HG03575 (cell line): ENCODE measurements around the gene CALB2.
"Not testable (repeated sequence)": the region's sequence is repeated elsewhere in the genome, so short reads cannot be mapped to it uniquely, and the experiment has no call there.

ENCODE experiments used
- ATAC-seq: cut with Tn5 transposase; IDR thresholded peaks from one replicate; pipeline ENCODE4 v1.9.1; 2021; ENCODE audit not compliant: unreplicated experiment, insufficient number of reproducible peaks, low FRiP score; ENCODE audit errors: extremely low read depth

The CALB2 gene

GRCh38 chr16:71358464-71358998, at the start of gene CALB2:
Gene CALB2, plus strand, starts transcription at chr16:71358723. Its CDS starts 70 bp downstream, at chr16:71358793.
- no peak for ATAC-seq

- no peak for ATAC-seq
Measured at GRCh38 chr16:71311553-71312158, 46.9 kb upstream of the CALB2 start.

- ATAC-seq, result not testable (repeated sequence)
Measured at GRCh38 chr16:71313591-71313990, 44.9 kb upstream of the CALB2 start.

GRCh38 chr16:71315269-71315668, 43.3 kb upstream of the CALB2 start:
- ATAC-seq, result no peak

GRCh38 chr16:71319999-71320398, 38.5 kb upstream of the CALB2 start:
- ATAC-seq, result no peak

- ATAC-seq, result no peak
Measured at GRCh38 chr16:71327720-71328119, 30.8 kb upstream of the CALB2 start.

- ATAC-seq, result no peak
Measured at GRCh38 chr16:71328151-71328550, 30.4 kb upstream of the CALB2 start.

GRCh38 chr16:71337631-71338030, 20.9 kb upstream of the CALB2 start:
- ATAC-seq, result no peak

- ATAC-seq, result no peak
Measured at GRCh38 chr16:71338193-71338592, 20.3 kb upstream of the CALB2 start.

GRCh38 chr16:71338632-71339031, 19.9 kb upstream of the CALB2 start:
- no peak for ATAC-seq

GRCh38 chr16:71339236-71340171, 19.0 kb upstream of the CALB2 start:
- ATAC-seq, result no peak

GRCh38 chr16:71340406-71340805, 18.1 kb upstream of the CALB2 start:
- ATAC-seq, result no peak

- no peak for ATAC-seq
Measured at GRCh38 chr16:71341881-71342280, 16.6 kb upstream of the CALB2 start.

- no peak for ATAC-seq
Measured at GRCh38 chr16:71343078-71343477, 15.4 kb upstream of the CALB2 start.

GRCh38 chr16:71344315-71344905, 14.1 kb upstream of the CALB2 start:
- no peak for ATAC-seq

GRCh38 chr16:71345031-71345430, 13.5 kb upstream of the CALB2 start:
- no peak for ATAC-seq

- ATAC-seq, result no peak
Measured at GRCh38 chr16:71347146-71347545, 11.4 kb upstream of the CALB2 start.

GRCh38 chr16:71348262-71349085, 10.0 kb upstream of the CALB2 start:
- ATAC-seq, result no peak
